ENCODE results near the gene CEP97. TPM values are rescaled to one million over a fixed set of nuclear protein-coding genes. Genes with fewer than 3 reads are reported as not detected.
A peak's percentile ranks its signal among the peaks of the same experiment; 100 is the strongest.

CEP97 gene
- polyA plus RNA-seq, 1 of the 3 experiments (the other 2 are of a cell fraction) = 1.3 TPM

DNA sequence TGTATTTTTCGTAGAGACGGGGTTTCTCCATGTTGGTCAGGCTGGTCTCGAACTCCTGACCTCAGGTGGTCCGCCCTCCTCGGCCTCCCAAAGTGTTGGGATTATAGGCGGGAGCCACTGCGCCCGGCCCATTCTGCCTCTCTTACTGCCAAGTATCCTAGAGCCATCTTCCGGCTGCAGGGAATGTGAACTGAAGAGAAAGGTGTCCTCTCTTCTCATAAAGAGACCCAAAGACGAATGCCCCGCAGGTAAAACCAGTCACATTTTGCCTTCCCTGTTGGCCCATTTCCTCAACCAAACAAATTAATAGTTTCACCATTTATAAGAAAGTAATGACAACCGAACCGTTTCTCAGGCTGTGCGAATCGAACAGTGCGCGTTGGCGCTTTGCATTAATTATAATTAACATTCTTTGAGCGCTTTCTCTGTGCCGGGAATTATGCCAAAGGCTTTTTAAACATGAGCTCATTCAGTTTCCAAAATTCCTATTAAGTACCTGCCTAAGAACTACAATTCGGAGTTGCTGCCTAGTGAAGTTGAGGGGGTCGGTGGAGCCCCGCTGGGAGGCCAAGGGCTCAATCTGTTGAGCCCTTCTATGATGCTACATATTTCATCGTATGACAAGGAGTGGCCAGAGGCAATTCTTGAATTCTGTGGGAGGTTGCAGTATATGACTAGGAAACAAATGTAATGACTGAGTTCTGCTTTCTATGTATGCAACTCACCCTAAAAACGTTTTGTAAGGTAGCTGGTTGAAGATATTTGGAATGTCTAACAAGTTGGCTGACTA is 37.1 kb upstream of the CEP97 start:
- Histone ChIP-seq H3K4me2 (peak overlapping the region; percentile 89), H3K9ac (peak overlapping the region; percentile 81), H3K36me3 (replicated peaks in 1 of 2; ENCODE audit: control insufficient read depth in 1 of 2, insufficient read depth in 2 of 2, low read length in 1 of 2) (peaks cover 22 to 38% of the 10 kb centered on the region in 2 experiments), H3K27me3 (ENCODE audit: insufficient read depth) (no peaks in the 10 kb centered on the region), H3K9me3 (no peaks in the 10 kb centered on the region), H3F3A (replicated peaks; ENCODE audit: insufficient read depth) (peaks cover 24% of the 10 kb centered on the region), H3K4me3 (ENCODE audit: low read depth in 2 of 2, low read length in 1 of 2) (peak overlapping the region; percentile 80 to 83), H3K9me2 (no peaks in the 10 kb centered on the region), H4K20me1 (ENCODE audit: insufficient read depth) (peaks cover 34% of the 10 kb centered on the region), H2AFZ (ENCODE audit: low read depth) (peak overlapping the region; percentile 89; the same call in 1 of the 2 replicates), H3K27ac (ENCODE audit: low read depth in 2 of 2, low read length in 1 of 2) (peak overlapping the region in 1 of 2 experiments; percentile 94; a peak in 2 of 4 replicates), H3K4me1 (ENCODE audit: control insufficient read depth in 1 of 2, insufficient read depth in 2 of 2, low read depth in 1 of 2, low read length in 1 of 2) (peaks cover 16% of the 10 kb centered on the region in 2 experiments; a peak in 3 of 4 replicates), H3K79me2 (ENCODE audit: insufficient read depth) (peaks cover 42% of the 10 kb centered on the region)
- WGBS (ENCODE audit: low lambda C conversion rate) = 20% methylated on average over 24 of the region's 25 CpGs
- ChIA-PET POLR2A (interaction anchor here (0.6 to 3.3 kb wide), 4 partner anchors 10 to 113 kb away, joined by 3 to 49 read pairs (median 6); partner anchors contain the start of genes CEP97, NXPE3, PCNP and ZBTB11), CTCF (interaction anchor here (1.4 to 2.8 kb wide), 3 partner anchors 11 to 19 kb away, joined by 4 to 21 read pairs (median 7); partner anchors contain the start of gene ZBTB11)
- no peak for DNase-seq
- TF ChIP-seq POLR2AphosphoS5 (IDR thresholded peaks at IDR 0.05; ENCODE audit: low read depth, low read length) (no peak), FOXM1 (IDR thresholded peaks at IDR 0.05; ENCODE audit: low read depth) (no peak), EP300 (IDR thresholded peaks at IDR 0.05; ENCODE audit: borderline replicate concordance in 1 of 2, low read depth in 1 of 2, low read length in 1 of 2) (0 out of 4 replicates have a peak, but pooled peaks of 1 of the 2 experiments have one; percentile 0), JUND (IDR thresholded peaks at IDR 0.05) (no peak)

DNA sequence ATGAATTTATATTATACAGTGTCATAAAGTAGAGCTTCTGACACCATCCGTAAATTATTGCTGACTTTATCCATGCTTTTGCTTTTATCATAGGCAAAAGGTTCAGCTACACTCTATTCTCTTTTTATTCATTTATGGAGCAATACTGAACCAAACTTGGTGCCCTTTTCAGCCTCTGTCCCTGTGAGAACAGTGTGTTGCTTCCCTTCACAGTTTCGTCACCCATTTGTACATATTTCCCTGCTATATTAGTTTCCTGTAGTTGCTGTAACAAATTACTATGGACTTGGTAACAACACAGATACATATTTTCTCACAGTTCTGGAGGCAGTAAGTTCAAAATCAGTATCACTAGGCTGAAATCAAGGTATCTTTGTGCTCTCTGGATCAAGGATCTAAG is 35.1 kb upstream of the CEP97 start:
- H3K4me2 ChIP-seq = no peak overlapping the region
- TF ChIP-seq FOXJ3 (CRISPR knock-in tag; IDR thresholded peaks at IDR 0.05) (no peak), RFX5 (IDR thresholded peaks at IDR 0.05; ENCODE audit: low read length) (no peak), FOXM1 (IDR thresholded peaks at IDR 0.05; ENCODE audit: low read depth) (no peak), MEF2A (IDR thresholded peaks at IDR 0.05; ENCODE audit: borderline replicate concordance, low read depth) (no peak), RAD21 (IDR thresholded peaks at IDR 0.05; ENCODE audit: low read length) (no peak), MXI1 (IDR thresholded peaks at IDR 0.05; ENCODE audit: low read depth, low read length) (no peak), SIN3A (IDR thresholded peaks at IDR 0.05; ENCODE audit: borderline replicate concordance, low read depth, low read length) (no peak), TEAD4 (IDR thresholded peaks at IDR 0.05; ENCODE audit: borderline replicate concordance, insufficient read depth) (no peak), RCOR1 (IDR thresholded peaks at IDR 0.05; ENCODE audit: low read length) (no peak), GABPA (IDR thresholded peaks at IDR 0.05; ENCODE audit: low read depth) (no peak), USF2 (IDR thresholded peaks at IDR 0.05; ENCODE audit: borderline replicate concordance, low read depth, low read length) (no peak), ELF1 (IDR thresholded peaks at IDR 0.05) (no peak), IRF3 (IDR thresholded peaks at IDR 0.05; ENCODE audit: low read depth, low read length) (no peak), NFIC (IDR thresholded peaks at IDR 0.05; ENCODE audit: borderline replicate concordance) (no peak)
- TF ChIP-seq, protein P1, sequence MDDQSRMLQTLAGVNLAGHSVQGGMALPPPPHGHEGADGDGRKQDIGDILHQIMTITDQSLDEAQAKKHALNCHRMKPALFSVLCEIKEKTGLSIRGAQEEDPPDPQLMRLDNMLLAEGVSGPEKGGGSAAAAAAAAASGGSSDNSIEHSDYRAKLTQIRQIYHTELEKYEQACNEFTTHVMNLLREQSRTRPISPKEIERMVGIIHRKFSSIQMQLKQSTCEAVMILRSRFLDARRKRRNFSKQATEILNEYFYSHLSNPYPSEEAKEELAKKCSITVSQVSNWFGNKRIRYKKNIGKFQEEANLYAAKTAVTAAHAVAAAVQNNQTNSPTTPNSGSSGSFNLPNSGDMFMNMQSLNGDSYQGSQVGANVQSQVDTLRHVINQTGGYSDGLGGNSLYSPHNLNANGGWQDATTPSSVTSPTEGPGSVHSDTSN (IDR thresholded peaks at IDR 0.05) = no peak
- H3F3A ChIP-seq (replicated peaks; ENCODE audit: insufficient read depth) = peaks cover 13% of the 10 kb centered on the region
- POLR2A ChIA-PET = no interaction called here
- H2AFZ ChIP-seq (ENCODE audit: low read depth) = no peak overlapping the region
- H4K20me1 ChIP-seq (ENCODE audit: insufficient read depth) = peaks cover 17% of the 10 kb centered on the region
- CTCF ChIA-PET = interaction anchor here (1.5 kb wide), 1 partner anchor 19 kb away, joined by 5 read pairs; no protein-coding TSS in a partner anchor
- no peak overlapping the region for H3K27ac ChIP-seq (ENCODE audit: low read depth in 2 of 2, low read length in 1 of 2)
- H3K27me3 ChIP-seq (ENCODE audit: insufficient read depth) = no peaks in the 10 kb centered on the region
- no peak overlapping the region for H3K4me3 ChIP-seq (ENCODE audit: low read depth in 2 of 2, low read length in 1 of 2)
- H3K9me2 ChIP-seq = no peaks in the 10 kb centered on the region
- peaks cover 8 to 11% of the 10 kb centered on the region in 2 experiments; a peak in 3 of 4 replicates for H3K4me1 ChIP-seq (ENCODE audit: control insufficient read depth in 1 of 2, insufficient read depth in 2 of 2, low read depth in 1 of 2, low read length in 1 of 2)
- no peaks in the 10 kb centered on the region for H3K9me3 ChIP-seq
- no peak for DNase-seq
- peaks cover 22% of the 10 kb centered on the region for H3K79me2 ChIP-seq (ENCODE audit: insufficient read depth)
- H3K36me3 ChIP-seq (replicated peaks in 1 of 2; ENCODE audit: control insufficient read depth in 1 of 2, insufficient read depth in 2 of 2, low read length in 1 of 2) = peaks cover 12 to 18% of the 10 kb centered on the region in 2 experiments
- H3K9ac ChIP-seq = no peak overlapping the region
- WGBS (ENCODE audit: low lambda C conversion rate) = 98% methylated on average over 2 of the region's 2 CpGs
